Cardiac fibroblast (primary cell): ENCODE measurements around the gene ATP5F1E.

Source experiments
- DNase-seq, 2 donors: peaks; one replicate each; pipeline versions ENCODE4 v3.0.0 to v3.0.0-alpha.2; 2010; ENCODE audit warnings: low read depth in 2 of 2
- H3K4me3 ChIP-seq, 2 donors: replicated peaks in 1 of 2; 1 replicate in 1 of 2; 2 replicates in 1 of 2; pipeline ENCODE4 v1.5.1; 2011; ENCODE audit warnings: low read depth in 2 of 2, low read length in 2 of 2, mild to moderate bottlenecking in 2 of 2, moderate library complexity in 1 of 2
- TF ChIP-seq, protein P1 (sequence below): IDR thresholded peaks from one replicate; pipeline ENCODE4 v1.5.1; 2011; ENCODE audit warnings: low read depth, mild to moderate bottlenecking, low read length, inconsistent platforms

ATP5F1E gene

GRCh38 chr20:59037386-59037785 lies 5.3 kb upstream of the ATP5F1E start:
- H3K4me3 ChIP-seq, result no peak overlapping the region
- no peak for DNase-seq
- TF ChIP-seq, protein P1, sequence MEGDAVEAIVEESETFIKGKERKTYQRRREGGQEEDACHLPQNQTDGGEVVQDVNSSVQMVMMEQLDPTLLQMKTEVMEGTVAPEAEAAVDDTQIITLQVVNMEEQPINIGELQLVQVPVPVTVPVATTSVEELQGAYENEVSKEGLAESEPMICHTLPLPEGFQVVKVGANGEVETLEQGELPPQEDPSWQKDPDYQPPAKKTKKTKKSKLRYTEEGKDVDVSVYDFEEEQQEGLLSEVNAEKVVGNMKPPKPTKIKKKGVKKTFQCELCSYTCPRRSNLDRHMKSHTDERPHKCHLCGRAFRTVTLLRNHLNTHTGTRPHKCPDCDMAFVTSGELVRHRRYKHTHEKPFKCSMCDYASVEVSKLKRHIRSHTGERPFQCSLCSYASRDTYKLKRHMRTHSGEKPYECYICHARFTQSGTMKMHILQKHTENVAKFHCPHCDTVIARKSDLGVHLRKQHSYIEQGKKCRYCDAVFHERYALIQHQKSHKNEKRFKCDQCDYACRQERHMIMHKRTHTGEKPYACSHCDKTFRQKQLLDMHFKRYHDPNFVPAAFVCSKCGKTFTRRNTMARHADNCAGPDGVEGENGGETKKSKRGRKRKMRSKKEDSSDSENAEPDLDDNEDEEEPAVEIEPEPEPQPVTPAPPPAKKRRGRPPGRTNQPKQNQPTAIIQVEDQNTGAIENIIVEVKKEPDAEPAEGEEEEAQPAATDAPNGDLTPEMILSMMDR, result no peak

DNA sequence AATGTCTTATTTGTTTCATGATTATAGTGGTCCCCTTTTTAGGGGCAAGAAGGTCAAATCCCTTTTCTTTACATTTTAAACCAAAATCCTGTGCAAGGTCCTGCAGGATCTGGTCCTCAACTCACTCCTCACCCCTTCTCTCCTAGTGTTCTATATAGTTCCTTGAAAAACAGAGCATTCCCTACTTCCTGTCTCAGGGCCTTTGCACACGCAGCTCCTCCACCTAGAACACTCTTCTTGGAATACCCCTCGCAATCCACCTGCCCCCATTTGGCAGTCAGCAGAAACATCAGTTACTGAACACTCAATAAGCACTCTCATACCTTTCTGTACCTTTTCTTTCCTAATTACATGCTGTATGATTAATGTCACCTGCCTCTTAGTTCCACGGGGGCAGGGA lies 3.2 kb upstream of the ATP5F1E start:
- DNase-seq, result no peak
- TF ChIP-seq, protein P1, result no peak
- no peak overlapping the region for H3K4me3 ChIP-seq

DNA sequence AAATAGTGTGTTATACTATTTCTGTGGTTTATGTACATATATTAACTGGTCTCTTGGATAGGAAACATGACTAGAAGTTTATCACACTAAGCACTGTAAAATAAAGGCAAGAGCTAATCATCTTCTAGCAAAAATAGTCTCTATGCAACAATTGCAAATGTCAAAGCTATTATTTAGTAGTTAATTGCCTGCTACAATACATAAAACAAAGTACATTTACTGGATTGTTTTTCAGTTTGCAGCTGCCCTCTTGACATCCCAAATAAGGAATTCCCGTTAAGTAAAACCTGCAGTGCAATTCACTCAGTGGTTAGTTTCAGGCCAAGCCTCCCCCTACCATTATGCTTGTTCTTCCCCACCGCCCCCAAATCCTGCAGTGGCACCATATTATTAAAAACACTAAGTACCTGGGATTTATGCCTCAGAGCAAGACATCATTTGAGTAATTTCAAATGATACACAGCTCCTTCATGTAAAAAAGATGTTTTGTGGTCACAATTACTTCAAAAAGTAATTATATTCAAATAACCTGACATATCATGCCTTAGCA lies 1.6 kb upstream of the ATP5F1E start:
- no peak overlapping the region for H3K4me3 ChIP-seq
- TF ChIP-seq, protein P1, result no peak
- no peak for DNase-seq

DNA sequence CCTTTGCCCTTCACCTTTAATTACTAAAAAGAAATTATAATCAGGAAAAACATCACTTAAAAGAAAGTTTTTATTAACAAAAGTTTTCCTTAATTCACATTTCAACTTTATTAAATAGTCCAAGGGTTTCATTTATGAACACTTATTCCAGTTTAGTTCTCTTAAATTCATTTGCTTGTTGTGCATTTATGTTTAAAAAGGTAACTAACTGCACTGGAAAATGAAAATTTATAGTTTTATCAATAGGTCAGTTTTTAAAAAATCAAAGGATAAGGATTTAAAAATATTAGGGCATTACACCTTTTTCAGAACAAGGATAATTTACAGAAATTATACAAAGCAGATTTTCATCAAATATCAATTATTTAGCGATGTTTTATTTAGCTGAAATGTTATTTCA lies 958 bp upstream of the ATP5F1E start:
- peak overlapping the region in 1 of 2 donors; percentile 52 for H3K4me3 ChIP-seq
- TF ChIP-seq, protein P1, result no peak
- no peak for DNase-seq

DNA sequence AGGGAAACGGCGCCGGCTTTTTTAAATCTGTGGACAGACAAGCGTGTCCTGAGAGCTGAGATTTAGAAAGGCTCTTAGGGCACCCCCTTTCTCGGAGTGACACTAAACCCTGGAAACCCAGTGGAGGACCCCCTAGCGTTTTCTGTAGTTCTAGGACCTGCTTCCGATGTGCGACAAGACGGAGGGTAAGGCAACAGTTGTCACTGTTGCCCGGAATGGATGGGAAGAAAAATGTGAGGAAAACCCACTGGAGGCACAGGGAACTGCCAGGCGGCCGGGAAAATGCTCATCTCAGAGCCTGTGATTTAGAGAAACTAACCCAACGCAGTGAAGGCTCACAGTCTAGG lies 551 bp upstream of the ATP5F1E start:
- peak in 1 of 2 donors; percentile 34 for DNase-seq
- peak overlapping the region; percentile 52 to 71 for H3K4me3 ChIP-seq
- TF ChIP-seq, protein P1, result peak; percentile 30

GRCh38 chr20:59031564-59032022 lies 542 bp downstream of the ATP5F1E start:
- peak overlapping the region; percentile 69 to 91 for H3K4me3 ChIP-seq
- DNase-seq, result no peak
- TF ChIP-seq, protein P1, result no peak
